GM12878 (cell line): ENCODE results near the gene PRSS1. TPM values are rescaled to one million over a fixed set of nuclear protein-coding genes. Genes with fewer than 3 reads are reported as not detected.

Experiments used
- ATAC-seq: fragments of 200-7000 bp; cut with Tn5 transposase; 3 replicates; pipeline ENCODE4 v1.9.1; 2020; ENCODE audit warnings: mild to moderate bottlenecking, moderate library complexity
- BruUV-seq: library from RNA; stranded (reverse); fragments of 400-500 nt; replicated peaks from 2 replicates; lab custom pipeline; 2021; lab: Mats Ljungman, UMichigan
- CTCF ChIA-PET: fragments of 300-600 bp; sonication (Branson Sonifier 250); formaldehyde crosslinking; extraction: SDS; loops from one replicate; lab custom pipeline; 2021; ENCODE audit warnings: inconsistent platforms; lab: Yijun Ruan, JAX
- POLR2A ChIA-PET: fragments of 350-600 bp; formaldehyde crosslinking; extraction: SDS; loops from one replicate; lab custom pipeline; 2021; ENCODE audit warnings: inconsistent platforms; lab: Charles Lee
- RAD21 ChIA-PET: fragments of 300-600 bp; sonication (Branson Sonifier 250); formaldehyde crosslinking; loops from one replicate; lab custom pipeline; 2023; ENCODE audit warnings: antibody characterized with exemption; ENCODE audit not compliant: unreplicated experiment; lab: Charles Lee
- SMC1A ChIA-PET: fragments of 300-600 bp; sonication (Branson Sonifier 250); formaldehyde crosslinking; loops from one replicate; lab custom pipeline; 2023; ENCODE audit not compliant: unreplicated experiment, uncharacterized antibody; lab: Charles Lee
- DNase-seq: peaks from one replicate; pipeline ENCODE4 v3.0.0-alpha.2; 2011; ENCODE audit warnings: low read depth, low spot score
- FAIRE-seq: peaks from 3 replicates; lab custom pipeline; 2011; peaks lifted over from hg19 to GRCh38; lab: Jason Lieb, UNC
- H2AFZ ChIP-seq: 2 replicates; pipeline ENCODE4 v1.6.0; 2011; ENCODE audit warnings: low read depth, low read length, control low read depth; ENCODE audit not compliant: control insufficient read depth
- H3K27ac ChIP-seq: 2 replicates; pipeline ENCODE4 v1.5.1; 2011; ENCODE audit warnings: control low read depth; ENCODE audit not compliant: control insufficient read depth, insufficient read depth
- H3K27me3 ChIP-seq, 2 experiments: replicated peaks in 1 of 2; 2 replicates each; pipeline versions ENCODE4 v1.6.0 to v1.6.1; 2011; ENCODE audit warnings: low read length in 1 of 2; ENCODE audit not compliant: control insufficient read depth in 2 of 2, insufficient read depth in 2 of 2
- H3K36me3 ChIP-seq, 2 experiments: 2 replicates each; pipeline ENCODE4 v1.5.1; 2011; ENCODE audit warnings: low read length in 1 of 2; ENCODE audit not compliant: control insufficient read depth in 2 of 2, insufficient read depth in 2 of 2
- H3K4me1 ChIP-seq: 2 replicates; pipeline ENCODE4 v1.6.1; 2011; ENCODE audit warnings: mild to moderate bottlenecking, low read length, moderate library complexity, mixed read lengths; ENCODE audit not compliant: control insufficient read depth, insufficient read depth
- H3K4me2 ChIP-seq: 2 replicates; pipeline ENCODE4 v1.6.0; 2011; ENCODE audit warnings: control low read depth; ENCODE audit not compliant: control insufficient read depth, insufficient read depth
- H3K4me3 ChIP-seq: fragments of 200-600 bp; sonication (generic); 2 replicates; pipeline ENCODE4 v1.5.1; 2016
- H3K79me2 ChIP-seq: 2 replicates; pipeline ENCODE4 v1.6.0; 2011; ENCODE audit warnings: low read length; ENCODE audit not compliant: control insufficient read depth, insufficient read depth
- H3K9ac ChIP-seq: 2 replicates; pipeline ENCODE4 v1.8.0; 2011; ENCODE audit warnings: low read length, control low read depth, mixed read lengths; ENCODE audit not compliant: control insufficient read depth, insufficient read depth
- H3K9me3 ChIP-seq: replicated peaks from 3 replicates; pipeline ENCODE4 v1.5.1; 2011; ENCODE audit warnings: mild to moderate bottlenecking, low read length; ENCODE audit not compliant: control insufficient read depth, insufficient read depth
- H4K20me1 ChIP-seq: 2 replicates; pipeline ENCODE4 v1.6.0; 2011; ENCODE audit not compliant: control insufficient read depth, insufficient read depth
- NFYA ChIP-seq: IDR thresholded peaks from 2 replicates; pipeline ENCODE4 v1.6.1; 2011; ENCODE audit warnings: low read depth, mild to moderate bottlenecking, low read length, improper control_type of control experiment, borderline replicate concordance
- POLR2A ChIP-seq: IDR thresholded peaks from 2 replicates; pipeline ENCODE4 v1.6.1; 2011; ENCODE audit warnings: low read depth, mild to moderate bottlenecking, low read length
- WGBS: methylation state at CpG from one replicate; pipeline ENCODE4 v1.1.6; 2016; ENCODE audit warnings: low lambda C conversion rate; ENCODE audit not compliant: insufficient replicate concordance, insufficient coverage; ENCODE audit errors: missing lambda C conversion rate; 5-methylcytosine and 5-hydroxymethylcytosine counted together
- in situ Hi-C: fragments of 300-500 bp; cut with MboI; formaldehyde crosslinking; loops from 9 replicates; pipeline ENCODE4 v1.14.3; 2018; ENCODE audit warnings: mixed read lengths
- intact Hi-C: fragments of 100-400 bp; cut with micrococcal nuclease; formaldehyde crosslinking; loops from one replicate; pipeline ENCODE4 v1.14.2; 2022; ENCODE audit not compliant: unreplicated experiment
- polyA plus RNA-seq, 11 experiments: library from polyadenylated mRNA; depleted of rRNA in 4 of 11; unstranded in 6 of 11; stranded (reverse) in 5 of 11; fragments of >200 nt; fragmentation: Nextera tagmentation in 4 of 11; fragmentation: Illumina TruSeq in 1 of 11; extraction: Ambion mirVana in 4 of 11; extraction: Trizol in 1 of 11; gene quantifications; 1 replicate in 1 of 11; 2 replicates in 10 of 11; pipeline versions ENCODE4 v1.2.1 to v1.2.3, GENCODE V29; 2011 to 2016; ENCODE audit warnings: inconsistent platforms in 2 of 11, missing spikeins in 2 of 11, low read depth in 1 of 11
- total RNA-seq, 4 experiments: library from RNA; depleted of rRNA in 3 of 4; stranded (reverse); fragments of >200 nt in 3 of 4; fragmentation: Illumina TruSeq in 1 of 4; extraction: Trizol in 1 of 4; gene quantifications; 2 replicates each; pipeline versions ENCODE4 v1.2.1 to v1.2.3, GENCODE V29; 2013 to 2021
- TF ChIP-seq, protein P1 (sequence below): IDR thresholded peaks from 2 replicates; pipeline ENCODE4 v1.6.1; 2011; ENCODE audit warnings: borderline replicate concordance, low read depth, mild to moderate bottlenecking, moderate library complexity, low read length; ENCODE audit not compliant: insufficient read depth, poor library complexity, severe bottlenecking

Gene PRSS1
- total and polyA plus RNA-seq, 10 of the 15 experiments (the other 5 are each of a cell fraction or from before 2014, with no cell fraction given) = 11.9 TPM; not detected in 9

DNA sequence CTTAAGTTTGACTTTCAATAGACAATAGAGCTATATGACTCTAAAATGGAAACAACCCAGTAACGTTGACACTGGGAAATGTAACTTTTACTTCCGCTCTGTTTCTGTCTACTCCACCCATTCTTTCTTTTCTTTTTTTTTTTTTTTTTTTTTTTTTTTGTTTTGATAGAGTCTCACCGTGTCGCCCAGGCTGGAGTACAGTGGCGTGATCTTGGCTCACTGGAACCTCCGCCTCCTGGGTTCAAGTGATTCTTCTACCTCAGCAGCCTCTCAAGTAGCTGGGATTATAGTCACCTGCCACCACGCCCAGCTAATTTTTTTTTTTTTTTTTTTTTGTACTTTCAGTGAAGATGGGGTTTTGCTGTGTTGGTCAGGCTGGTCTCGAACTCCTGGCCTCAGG, 35.4 kb downstream of the PRSS1 start (continued):
- TF ChIP-seq, protein P1, sequence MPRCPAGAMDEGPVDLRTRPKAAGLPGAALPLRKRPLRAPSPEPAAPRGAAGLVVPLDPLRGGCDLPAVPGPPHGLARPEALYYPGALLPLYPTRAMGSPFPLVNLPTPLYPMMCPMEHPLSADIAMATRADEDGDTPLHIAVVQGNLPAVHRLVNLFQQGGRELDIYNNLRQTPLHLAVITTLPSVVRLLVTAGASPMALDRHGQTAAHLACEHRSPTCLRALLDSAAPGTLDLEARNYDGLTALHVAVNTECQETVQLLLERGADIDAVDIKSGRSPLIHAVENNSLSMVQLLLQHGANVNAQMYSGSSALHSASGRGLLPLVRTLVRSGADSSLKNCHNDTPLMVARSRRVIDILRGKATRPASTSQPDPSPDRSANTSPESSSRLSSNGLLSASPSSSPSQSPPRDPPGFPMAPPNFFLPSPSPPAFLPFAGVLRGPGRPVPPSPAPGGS = no peak

DNA sequence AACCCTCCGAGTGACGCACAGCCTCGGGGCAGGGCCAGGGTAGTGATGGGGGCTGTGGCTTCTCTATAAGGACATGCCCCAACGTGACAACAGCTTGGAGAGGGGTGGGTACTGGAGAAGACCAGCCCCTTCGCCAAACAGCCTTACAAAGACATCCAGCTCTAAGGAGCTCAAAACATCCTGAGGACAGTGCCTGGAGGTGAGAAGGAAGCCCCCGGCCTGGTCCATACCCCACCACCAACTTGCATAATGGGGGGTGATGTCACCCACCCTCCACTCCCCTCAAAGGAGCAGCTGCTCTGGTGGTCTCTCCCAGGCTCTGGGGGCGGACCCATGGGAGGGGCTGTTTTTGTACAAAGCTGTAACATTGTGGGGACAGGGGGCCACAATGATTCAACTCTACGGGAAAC, 36.6 kb downstream of the PRSS1 start:
- H3K4me2 ChIP-seq = no peak overlapping the region
- ATAC-seq (no peak), FAIRE-seq (no peak), DNase-seq (no peak)
- in situ Hi-C loops (no loop called here), intact Hi-C loops (loop anchor here (10.0 kb wide), 1 partner anchor 251 kb away; no protein-coding TSS in a partner anchor)
- no peaks in the 10 kb centered on the region for H4K20me1 ChIP-seq
- no peaks in the 10 kb centered on the region for H3K27me3 ChIP-seq
- CTCF ChIA-PET = interaction anchor here (0.6 to 24.4 kb wide), 7 partner anchors 20 to 182 kb away, joined by 3 to 1055 read pairs (median 87); no protein-coding TSS in a partner anchor
- no peaks in the 10 kb centered on the region for H3K9me3 ChIP-seq
- RAD21 ChIA-PET = interaction anchor here (0.8 to 20.4 kb wide), 7 partner anchors 10 to 200 kb away, joined by 3 to 813 read pairs (median 7); no protein-coding TSS in a partner anchor
- no peaks in the 10 kb centered on the region for H3K36me3 ChIP-seq
- 79% methylated on average over 8 of the region's 8 CpGs for WGBS
- BruUV-seq = no TSS peak
- POLR2A ChIA-PET = interaction anchor here (0.8 to 16.4 kb wide), 5 partner anchors 10 to 72 kb away, joined by 3 to 325 read pairs (median 8); no protein-coding TSS in a partner anchor
- H3K79me2 ChIP-seq = no peaks in the 10 kb centered on the region
- H3K4me3 ChIP-seq = no peak overlapping the region
- peak; percentile 47; the same call in 1 of the 2 replicates for TF ChIP-seq POLR2A
- no peak for TF ChIP-seq NFYA
- peaks cover 9% of the 10 kb centered on the region for H3K4me1 ChIP-seq
- H3K27ac ChIP-seq = no peak overlapping the region
- H3K9ac ChIP-seq = no peak overlapping the region
- no peak overlapping the region for H2AFZ ChIP-seq
- SMC1A ChIA-PET = interaction anchor here (0.8 to 24.6 kb wide), 7 partner anchors 11 to 181 kb away, joined by 3 to 786 read pairs (median 102); no protein-coding TSS in a partner anchor
